PC-3 (cell line): ENCODE data around the gene PLEKHH1. TPM values are rescaled to one million over a fixed set of nuclear protein-coding genes. Genes with fewer than 3 reads are reported as not detected.

Experiments
- ATAC-seq: fragments of 200-7000 bp; cut with Tn5 transposase; 2 replicates; pipeline ENCODE4 v1.9.1; 2020; ENCODE audit warnings: mild to moderate bottlenecking, moderate library complexity
- BruUV-seq: library from RNA; stranded (reverse); fragments of 400-500 nt; replicated peaks from 2 replicates; lab custom pipeline; 2021; lab: Mats Ljungman, UMichigan
- CTCF ChIA-PET: fragments of 300-600 bp; sonication (Branson Sonifier 250); formaldehyde crosslinking; loops from one replicate; lab custom pipeline; 2022; ENCODE audit warnings: antibody characterized with exemption; lab: Charles Lee
- POLR2A ChIA-PET: fragments of 300-600 bp; sonication (Branson Sonifier 250); formaldehyde crosslinking; loops from one replicate; lab custom pipeline; 2022; ENCODE audit warnings: antibody characterized with exemption; ENCODE audit not compliant: unreplicated experiment; lab: Charles Lee
- DNase-seq: peaks from one replicate; pipeline ENCODE4 v3.0.0-alpha.2; 2015
- H2AFZ ChIP-seq: fragments of 300-600 bp; sonication (generic); 2 replicates; pipeline ENCODE4 v1.6.0; 2016; ENCODE audit warnings: antibody characterized with exemption, low read length
- H3F3A ChIP-seq: fragments of 300-600 bp; sonication (generic); one replicate; pipeline ENCODE4 v1.6.0; 2017; ENCODE audit warnings: antibody characterized with exemption, low read length, control low read depth, mild to moderate bottlenecking; ENCODE audit not compliant: unreplicated experiment
- H3K27ac ChIP-seq: fragments of 300-600 bp; sonication (generic); 2 replicates; pipeline ENCODE4 v1.5.1; 2016; ENCODE audit warnings: mild to moderate bottlenecking, low read length
- H3K27me3 ChIP-seq: fragments of 300-600 bp; sonication (generic); 2 replicates; pipeline ENCODE4 v1.6.1; 2016; ENCODE audit warnings: low read length, mixed read lengths
- H3K36me3 ChIP-seq: fragments of 300-600 bp; sonication (generic); 2 replicates; pipeline ENCODE4 v1.6.1; 2016; ENCODE audit warnings: low read depth, mixed run types, low read length, mixed read lengths
- H3K4me1 ChIP-seq: fragments of 300-600 bp; sonication (generic); 2 replicates; pipeline ENCODE4 v1.5.1; 2016; ENCODE audit warnings: low read length; ENCODE audit not compliant: insufficient read depth
- H3K4me2 ChIP-seq: fragments of 300-600 bp; sonication (generic); 2 replicates; pipeline ENCODE4 v1.6.0; 2016; ENCODE audit warnings: low read length
- H3K4me3 ChIP-seq: fragments of 300-600 bp; sonication (generic); 2 replicates; pipeline ENCODE4 v1.5.1; 2016; ENCODE audit warnings: mild to moderate bottlenecking, low read length, mixed read lengths
- H3K79me2 ChIP-seq: fragments of 300-600 bp; sonication (generic); 2 replicates; pipeline ENCODE4 v1.6.1; 2017; ENCODE audit warnings: low read length, mixed read lengths
- H3K9ac ChIP-seq: fragments of 300-600 bp; sonication (generic); 2 replicates; pipeline ENCODE4 v1.6.0; 2016; ENCODE audit warnings: mild to moderate bottlenecking, low read length
- H3K9me2 ChIP-seq: fragments of 300-600 bp; sonication (generic); replicated peaks from 2 replicates; pipeline ENCODE4 v1.6.1; 2016; ENCODE audit warnings: mixed run types, low read length, mixed read lengths
- H3K9me3 ChIP-seq: fragments of 300-600 bp; sonication (generic); 2 replicates; pipeline ENCODE4 v1.6.1; 2016; ENCODE audit warnings: low read length, mixed read lengths
- H4K20me1 ChIP-seq: fragments of 300-600 bp; sonication (generic); 2 replicates; pipeline ENCODE4 v1.6.1; 2016; ENCODE audit warnings: low read length, mixed read lengths
- CTCF ChIP-seq: fragments of 300-600 bp; sonication (generic); conservative IDR thresholded peaks from 2 replicates; pipeline ENCODE4 v1.5.1; 2017; ENCODE audit warnings: antibody characterized with exemption, low read depth, mild to moderate bottlenecking, low read length
- EZH2 ChIP-seq: fragments of 300-600 bp; sonication (generic); IDR thresholded peaks from one replicate; pipeline ENCODE4 v1.6.1; 2017; ENCODE audit warnings: antibody characterized with exemption, mild to moderate bottlenecking, low read length; ENCODE audit not compliant: unreplicated experiment
- EZH2phosphoT487 ChIP-seq: fragments of 300-600 bp; sonication (generic); IDR thresholded peaks from 2 replicates; pipeline ENCODE4 v1.6.1; 2018; ENCODE audit warnings: mild to moderate bottlenecking, antibody characterized with exemption, low read length, borderline replicate concordance
- intact Hi-C: fragments of 100-400 bp; cut with micrococcal nuclease; formaldehyde crosslinking; loops from 2 replicates; pipeline ENCODE4 v1.9.0; 2023
- total RNA-seq: library from RNA; depleted of rRNA; stranded (reverse); fragments of >200 nt; gene quantifications from 2 replicates; pipeline ENCODE4 v1.2.3, GENCODE V29; 2014

PLEKHH1 gene
- total RNA-seq, 1 experiment from 2014 or later = 11.1 TPM

- Histone ChIP-seq H3K9ac (no peak overlapping the region), H3K4me3 (no peak overlapping the region), H3K4me2 (no peak overlapping the region), H2AFZ (no peak overlapping the region), H3K9me2 (no peaks in the 10 kb centered on the region), H4K20me1 (no peaks in the 10 kb centered on the region), H3K27me3 (no peaks in the 10 kb centered on the region), H3F3A (no peaks in the 10 kb centered on the region), H3K27ac (no peak overlapping the region), H3K79me2 (no peaks in the 10 kb centered on the region), H3K4me1 (no peaks in the 10 kb centered on the region), H3K36me3 (peaks cover 10% of the 10 kb centered on the region; the same call in 1 of the 2 replicates), H3K9me3 (no peaks in the 10 kb centered on the region)
- CTCF ChIA-PET = interaction anchor here (0.5 to 4.3 kb wide), 8 partner anchors 13 to 157 kb away, joined by 3 to 68 read pairs (median 7); no protein-coding TSS in a partner anchor
- TF ChIP-seq CTCF = peak; percentile 93
- no peak for TF ChIP-seq EZH2
- no peak for TF ChIP-seq EZH2phosphoT487
- POLR2A ChIA-PET = no interaction called here
- intact Hi-C loops = loop anchor here (1.0 kb wide), 3 partner anchors 34 to 120 kb away; no protein-coding TSS in a partner anchor
- peak; percentile 99 for ATAC-seq
- peak; percentile 72 for DNase-seq
- no TSS peak for BruUV-seq
These were observed 50.9 kb downstream of the PLEKHH1 start for GRCh38 chr14:67583711-67584644.

GRCh38 chr14:67584978-67585377, 51.9 kb downstream of the PLEKHH1 start:
- intact Hi-C loops = loop anchor here (1.0 kb wide), 3 partner anchors 33 to 119 kb away; no protein-coding TSS in a partner anchor
- Histone ChIP-seq H3K4me1 (no peaks in the 10 kb centered on the region), H3K9me2 (no peaks in the 10 kb centered on the region), H4K20me1 (no peaks in the 10 kb centered on the region), H3K79me2 (no peaks in the 10 kb centered on the region), H3K4me3 (no peak overlapping the region), H3K9ac (no peak overlapping the region), H3K27me3 (no peaks in the 10 kb centered on the region), H3K9me3 (no peaks in the 10 kb centered on the region), H3F3A (no peaks in the 10 kb centered on the region), H3K27ac (no peak overlapping the region), H3K36me3 (peaks cover 16% of the 10 kb centered on the region; the same call in 1 of the 2 replicates), H2AFZ (no peak overlapping the region), H3K4me2 (no peak overlapping the region)
- CTCF ChIA-PET = interaction anchor here (1.1 to 4.3 kb wide), 4 partner anchors 58 to 158 kb away, joined by 4 to 68 read pairs (median 13); no protein-coding TSS in a partner anchor
- DNase-seq = no peak
- TF ChIP-seq CTCF (no peak), EZH2 (no peak), EZH2phosphoT487 (no peak)
- no peak for ATAC-seq
- POLR2A ChIA-PET = no interaction called here
- BruUV-seq = no TSS peak
